Caco-2 (cell line): ENCODE results near the gene TMEM184B. TPM values are rescaled to one million over a fixed set of nuclear protein-coding genes. Genes with fewer than 3 reads are reported as not detected.

ENCODE experiments used
- BruUV-seq: library from RNA; stranded (reverse); fragments of 400-500 nt; replicated peaks from 2 replicates; lab custom pipeline; 2021; lab: Mats Ljungman, UMichigan
- CTCF ChIA-PET: fragments of 300-600 bp; sonication (Branson Sonifier 250); formaldehyde crosslinking; loops from one replicate; lab custom pipeline; 2022; ENCODE audit warnings: antibody characterized with exemption; lab: Charles Lee
- POLR2A ChIA-PET: fragments of 300-600 bp; sonication (Branson Sonifier 250); formaldehyde crosslinking; loops from one replicate; lab custom pipeline; 2022; ENCODE audit warnings: antibody characterized with exemption; lab: Charles Lee
- DNase-seq, 2 experiments: peaks; one replicate each; pipeline versions ENCODE4 v3.0.0 to v3.0.0-alpha.2; 2020 to 2022
- H3K27me3 ChIP-seq: replicated peaks from 2 replicates; pipeline ENCODE4 v1.6.0; 2011; ENCODE audit warnings: low read length; ENCODE audit not compliant: control insufficient read depth, insufficient read depth
- H3K36me3 ChIP-seq: 2 replicates; pipeline ENCODE4 v1.5.1; 2011; ENCODE audit warnings: low read length; ENCODE audit not compliant: control insufficient read depth, insufficient read depth
- H3K4me1 ChIP-seq: fragments of 250-450 bp; sonication (Bioruptor Pico); 2 replicates; pipeline ENCODE4 v1.5.1; 2020; ENCODE audit warnings: mild to moderate bottlenecking
- H3K4me3 ChIP-seq: 2 replicates; pipeline ENCODE4 v1.5.1; 2011; ENCODE audit warnings: low read depth, mild to moderate bottlenecking, control low read depth, low read length
- H3K9me3 ChIP-seq: fragments of 250-450 bp; sonication (Bioruptor Pico); 2 replicates; pipeline ENCODE4 v1.5.1; 2020; ENCODE audit warnings: mild to moderate bottlenecking, moderate library complexity
- H3K27ac Mint-ChIP-seq: one replicate; pipeline ENCODE4 v1.8.0; 2022; ENCODE audit warnings: mixed read lengths; ENCODE audit not compliant: unreplicated experiment
- H3K27me3 Mint-ChIP-seq: one replicate; pipeline ENCODE4 v1.8.0; 2022; ENCODE audit warnings: mixed read lengths; ENCODE audit not compliant: insufficient read depth, unreplicated experiment
- H3K36me3 Mint-ChIP-seq: one replicate; pipeline ENCODE4 v1.8.0; 2022; ENCODE audit warnings: mild to moderate bottlenecking, mixed read lengths; ENCODE audit not compliant: insufficient read depth, unreplicated experiment
- H3K4me1 Mint-ChIP-seq: one replicate; pipeline ENCODE4 v1.8.0; 2022; ENCODE audit warnings: low read depth, mixed read lengths; ENCODE audit not compliant: unreplicated experiment
- H3K4me3 Mint-ChIP-seq: one replicate; pipeline ENCODE4 v1.8.0; 2022; ENCODE audit warnings: mild to moderate bottlenecking, moderate library complexity, mixed read lengths; ENCODE audit not compliant: unreplicated experiment
- H3K9me3 Mint-ChIP-seq: one replicate; pipeline ENCODE4 v1.8.0; 2022; ENCODE audit warnings: mixed read lengths; ENCODE audit not compliant: unreplicated experiment
- CTCF ChIP-seq, 2 experiments: fragments of 200-600 bp in 1 of 2; IDR thresholded peaks; 1 replicate in 1 of 2; 2 replicates in 1 of 2; pipeline versions ENCODE4 v1.5.1 to v1.8.0; 2011 to 2022; ENCODE audit warnings: antibody characterized with exemption in 1 of 2, control low read depth in 1 of 2, inconsistent platforms in 1 of 2, low read depth in 1 of 2, low read length in 1 of 2, mild to moderate bottlenecking in 1 of 2, moderate library complexity in 1 of 2; ENCODE audit not compliant: insufficient read depth in 1 of 2, severe bottlenecking in 1 of 2, unreplicated experiment in 1 of 2
- intact Hi-C: fragments of 100-400 bp; cut with micrococcal nuclease; formaldehyde crosslinking; loops from one replicate; pipeline ENCODE4 v1.10.0; 2022; ENCODE audit not compliant: unreplicated experiment
- total RNA-seq: library from RNA; stranded (reverse); gene quantifications from 2 replicates; pipeline ENCODE4 v1.2.3, GENCODE V29; 2022

Gene TMEM184B
- total RNA-seq, 1 experiment from 2014 or later: 53.3 TPM

DNA sequence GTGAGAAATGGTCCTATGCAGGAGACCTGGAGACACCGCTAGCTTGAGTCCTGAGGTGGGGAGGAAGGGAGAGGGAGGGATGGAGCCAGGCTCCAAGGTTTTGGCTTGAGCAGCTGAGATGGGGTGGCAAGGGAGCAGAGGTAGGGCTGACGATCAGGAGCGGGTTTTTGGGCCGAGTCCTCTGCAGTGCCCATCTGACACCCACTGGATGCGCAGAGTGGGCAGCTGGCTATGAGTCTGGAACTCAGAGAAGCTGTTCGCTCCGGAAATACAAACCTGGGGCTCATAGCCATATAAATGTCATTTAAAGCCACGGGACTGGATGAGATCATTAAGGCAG lies 71.5 kb downstream of the TMEM184B start:
- CTCF ChIA-PET: interaction anchor here (0.7 to 1.6 kb wide), 4 partner anchors 20 to 149 kb away, joined by 3 to 6 read pairs (median 4); partner anchors contain the start of gene PLA2G6
- BruUV-seq: no TSS peak
- Mint-ChIP-seq H3K4me1 (peaks cover 13% of the 10 kb centered on the region), H3K36me3 (peaks cover 28% of the 10 kb centered on the region), H3K9me3 (no peaks in the 10 kb centered on the region), H3K4me3 (peak overlapping the region; percentile 78), H3K27ac (peak overlapping the region; percentile 43), H3K27me3 (no peaks in the 10 kb centered on the region)
- intact Hi-C loops: loop anchor here (2.0 to 5.0 kb wide), 2 partner anchors 15 to 371 kb away; partner anchors contain the start of gene DMC1
- no peaks in the 10 kb centered on the region for H3K36me3 ChIP-seq
- H3K4me1 ChIP-seq: peaks cover 9% of the 10 kb centered on the region; the same call in 1 of the 2 replicates
- no peaks in the 10 kb centered on the region for H3K27me3 ChIP-seq
- H3K4me3 ChIP-seq: peak overlapping the region; percentile 23
- TF ChIP-seq CTCF (IDR thresholded peaks at IDR 0.05; ENCODE audit: insufficient read depth in 1 of 2, low read depth in 1 of 2, low read length in 1 of 2, severe bottlenecking in 1 of 2, unreplicated experiment in 1 of 2): no peak
- POLR2A ChIA-PET: interaction anchor here (0.6 to 1.4 kb wide), 7 partner anchors 15 to 393 kb away, joined by 4 to 15 read pairs (median 5); partner anchors contain the start of genes GCAT and PLA2G6
- no peaks in the 10 kb centered on the region for H3K9me3 ChIP-seq
- no peak for DNase-seq

- H3K4me1 ChIP-seq: peaks cover 9% of the 10 kb centered on the region; the same call in 1 of the 2 replicates
- ChIA-PET POLR2A (interaction anchor here (0.6 kb wide), 1 partner anchor 64 kb away, joined by 4 read pairs; no protein-coding TSS in a partner anchor), CTCF (no interaction called here)
- H3K27me3 ChIP-seq: no peaks in the 10 kb centered on the region
- no TSS peak for BruUV-seq
- H3K36me3 ChIP-seq: no peaks in the 10 kb centered on the region
- Mint-ChIP-seq H3K36me3 (peaks cover 21% of the 10 kb centered on the region), H3K4me1 (peaks cover 13% of the 10 kb centered on the region), H3K27ac (no peak overlapping the region), H3K4me3 (no peak overlapping the region), H3K9me3 (no peaks in the 10 kb centered on the region), H3K27me3 (no peaks in the 10 kb centered on the region)
- no peaks in the 10 kb centered on the region for H3K9me3 ChIP-seq
- TF ChIP-seq CTCF (IDR thresholded peaks at IDR 0.05; ENCODE audit: insufficient read depth in 1 of 2, low read depth in 1 of 2, low read length in 1 of 2, severe bottlenecking in 1 of 2, unreplicated experiment in 1 of 2): no peak
- intact Hi-C loops: loop anchor here (2.0 to 5.0 kb wide), 2 partner anchors 13 to 372 kb away; partner anchors contain the start of gene DMC1
- no peak for DNase-seq
- no peak overlapping the region for H3K4me3 ChIP-seq
These were observed 72.8 kb downstream of the TMEM184B start for GRCh38 chr22:38199826-38200559.

DNA sequence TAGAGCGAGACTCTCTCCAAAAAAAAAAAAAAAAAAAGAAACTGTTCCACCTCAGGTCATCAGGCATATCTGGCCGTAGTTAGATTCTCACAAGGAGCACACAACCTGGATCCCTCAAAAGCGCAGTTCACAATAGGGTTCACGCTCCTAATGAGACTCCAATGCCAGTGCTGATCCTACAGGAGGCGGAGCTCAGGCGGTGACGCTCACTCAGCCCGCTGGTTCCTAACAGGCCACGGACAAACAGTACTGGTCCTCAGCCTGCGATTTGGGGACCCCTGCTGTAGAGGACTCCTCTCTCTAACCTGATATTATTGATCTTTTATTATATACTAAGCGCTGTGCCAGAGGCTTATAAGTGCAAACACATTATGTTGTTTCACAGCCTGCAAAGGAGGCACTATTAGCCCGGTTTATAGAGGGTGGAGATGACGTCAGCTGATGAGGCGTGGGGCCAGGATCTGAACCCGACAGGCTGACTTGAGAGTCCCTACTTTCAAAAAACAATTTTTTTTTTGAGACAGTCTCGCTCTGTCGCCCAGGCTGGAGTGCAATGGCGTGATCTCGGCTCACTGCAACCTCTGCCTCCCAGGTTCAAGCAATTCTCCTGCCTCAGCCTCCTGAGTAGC lies 75.9 kb downstream of the TMEM184B start:
- intact Hi-C loops: no loop called here
- no TSS peak for BruUV-seq
- Mint-ChIP-seq H3K4me3 (no peak overlapping the region), H3K27ac (no peak overlapping the region), H3K36me3 (peaks cover 7% of the 10 kb centered on the region), H3K27me3 (no peaks in the 10 kb centered on the region), H3K4me1 (peaks cover 28% of the 10 kb centered on the region), H3K9me3 (no peaks in the 10 kb centered on the region)
- Histone ChIP-seq H3K27me3 (no peaks in the 10 kb centered on the region), H3K36me3 (no peaks in the 10 kb centered on the region), H3K4me3 (no peak overlapping the region), H3K9me3 (no peaks in the 10 kb centered on the region), H3K4me1 (peaks cover 27% of the 10 kb centered on the region)
- TF ChIP-seq CTCF (IDR thresholded peaks at IDR 0.05; ENCODE audit: insufficient read depth in 1 of 2, low read depth in 1 of 2, low read length in 1 of 2, severe bottlenecking in 1 of 2, unreplicated experiment in 1 of 2): no peak
- CTCF ChIA-PET: no interaction called here
- DNase-seq: no peak
- POLR2A ChIA-PET: no interaction called here
